ENCODE data around the gene PARD3.

- TF ChIP-seq CTCF (IDR thresholded peaks at IDR 0.05) (no peak), EZH2phosphoT487 (IDR thresholded peaks at IDR 0.05) (no peak)
These were observed 627.9 kb downstream of the PARD3 start for GRCh38 chr10:34187201-34187600.

All from neural progenitor cell (in vitro differentiated cells).